CD8-positive, alpha-beta memory T cell (primary cell): ENCODE data around the gene NUP85. TPM values are rescaled to one million over a fixed set of nuclear protein-coding genes. Genes with fewer than 3 reads are reported as not detected.

Experiments
- CTCF ChIA-PET: fragments of 350-600 bp; sonication (Branson Sonifier 250); formaldehyde crosslinking; loops from one replicate; lab custom pipeline; 2021; ENCODE audit warnings: antibody characterized with exemption; lab: Charles Lee
- POLR2A ChIA-PET: fragments of 350-600 bp; sonication (Branson Sonifier 250); formaldehyde crosslinking; loops from one replicate; lab custom pipeline; 2021; ENCODE audit warnings: antibody characterized with exemption; lab: Charles Lee
- DNase-seq, 5 donors: peaks; one replicate each; pipeline versions ENCODE4 v3.0.0 to v3.0.0-alpha.2; 2020 to 2022; ENCODE audit warnings: mixed read lengths in 1 of 5
- H3K27ac ChIP-seq: one replicate; pipeline ENCODE4 v1.7.0; 2013; ENCODE audit warnings: low read depth, mild to moderate bottlenecking, low read length, moderate library complexity
- H3K27me3 ChIP-seq: 2 replicates; pipeline ENCODE4 v1.7.0; 2013; ENCODE audit warnings: low read length, mild to moderate bottlenecking; ENCODE audit not compliant: insufficient read depth, poor library complexity, severe bottlenecking
- H3K36me3 ChIP-seq: 2 replicates; pipeline ENCODE4 v1.7.0; 2013; ENCODE audit warnings: mild to moderate bottlenecking, low read length, moderate library complexity; ENCODE audit not compliant: insufficient read depth
- H3K4me1 ChIP-seq: 2 replicates; pipeline ENCODE4 v1.7.0; 2013; ENCODE audit warnings: mild to moderate bottlenecking, low read length, moderate library complexity; ENCODE audit not compliant: insufficient read depth
- H3K4me3 ChIP-seq: 2 replicates; pipeline ENCODE4 v1.7.0; 2013; ENCODE audit warnings: mild to moderate bottlenecking, low read length
- H3K9me3 ChIP-seq: 2 replicates; pipeline ENCODE4 v1.7.0; 2013; ENCODE audit warnings: mild to moderate bottlenecking, low read length
- H3K27ac Mint-ChIP-seq, 8 donors: one replicate each; pipeline ENCODE4 v1.8.0; 2020 to 2021; ENCODE audit warnings: mixed read lengths in 8 of 8, mild to moderate bottlenecking in 6 of 8, inconsistent platforms in 3 of 8, moderate library complexity in 3 of 8
- H3K27me3 Mint-ChIP-seq, 2 donors: one replicate each; pipeline ENCODE4 v1.8.0; 2020 to 2021; ENCODE audit warnings: mixed read lengths in 2 of 2, mild to moderate bottlenecking in 1 of 2, moderate library complexity in 1 of 2
- H3K36me3 Mint-ChIP-seq, 3 donors: one replicate each; pipeline ENCODE4 v1.8.0; 2020 to 2021; ENCODE audit warnings: mixed read lengths in 3 of 3, inconsistent platforms in 1 of 3, mild to moderate bottlenecking in 1 of 3
- H3K4me1 Mint-ChIP-seq, 3 donors: one replicate each; pipeline ENCODE4 v1.8.0; 2020 to 2021; ENCODE audit warnings: mixed read lengths in 3 of 3, inconsistent platforms in 1 of 3, mild to moderate bottlenecking in 1 of 3
- H3K4me3 Mint-ChIP-seq, 7 donors: one replicate each; pipeline ENCODE4 v1.8.0; 2020 to 2021; ENCODE audit warnings: mixed read lengths in 7 of 7, mild to moderate bottlenecking in 6 of 7, moderate library complexity in 4 of 7, inconsistent platforms in 2 of 7
- H3K9me3 Mint-ChIP-seq, 5 donors: one replicate each; pipeline ENCODE4 v1.8.0; 2020 to 2022; ENCODE audit warnings: mixed read lengths in 5 of 5, mild to moderate bottlenecking in 3 of 5, moderate library complexity in 2 of 5, inconsistent platforms in 1 of 5
- polyA plus RNA-seq: library from polyadenylated mRNA; unstranded; fragments of 300-500 nt; fragmentation: Illumina TruSeq; gene quantifications from one replicate; pipeline ENCODE4 v1.2.3, GENCODE V29; 2021
- total RNA-seq, 2 experiments: library from RNA; stranded (reverse); gene quantifications; one replicate each; pipeline ENCODE4 v1.2.3, GENCODE V29; 2021

NUP85 gene
- total and polyA plus RNA-seq, 3 experiments from 2014 or later, result 39.0 to 152 (median 147) TPM

DNA sequence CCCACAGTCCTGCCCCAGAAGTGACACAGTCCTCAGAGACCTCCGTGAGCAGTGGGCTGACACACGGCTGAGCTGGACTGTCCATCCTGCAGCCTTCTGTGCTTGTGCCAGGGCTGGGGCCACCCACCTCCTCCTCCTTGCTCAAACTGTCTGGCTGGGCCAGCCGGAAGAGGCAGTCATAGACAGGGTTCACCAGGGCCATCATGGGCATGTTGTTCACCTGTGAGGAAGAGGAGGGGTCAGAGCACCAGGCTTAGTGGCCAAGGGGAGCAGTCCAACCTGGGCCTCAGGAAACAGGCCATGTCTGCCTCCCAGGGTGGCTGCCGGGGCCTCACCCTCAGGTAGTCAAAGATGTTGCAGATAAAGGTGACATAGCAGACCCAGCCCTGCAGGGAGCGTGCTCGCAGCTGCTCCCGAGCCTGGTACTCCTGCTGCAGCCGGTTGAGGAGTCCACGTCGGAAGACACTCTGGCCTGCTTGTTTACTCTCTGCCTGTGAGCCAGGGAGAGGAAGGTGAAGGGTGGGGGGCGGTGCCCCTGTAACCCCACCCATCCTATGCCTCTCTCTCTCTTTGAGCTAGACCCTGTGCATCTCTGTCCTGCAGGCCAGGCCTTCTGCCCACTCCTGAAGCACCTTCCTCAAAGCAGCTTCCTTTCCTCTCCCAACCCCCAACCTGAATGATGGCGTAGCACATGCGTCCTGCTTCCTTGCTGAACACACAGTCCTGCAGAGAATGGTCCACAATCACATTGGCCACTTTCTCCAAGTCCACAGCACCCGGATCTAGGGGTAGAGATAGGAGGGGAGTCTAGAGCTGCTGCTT, 62.1 kb downstream of the NUP85 start:
- no peak overlapping the region for H3K27ac ChIP-seq
- H3K4me1 ChIP-seq, result peaks cover 22% of the 10 kb centered on the region
- no peaks in the 10 kb centered on the region for H3K9me3 ChIP-seq
- no peaks in the 10 kb centered on the region for H3K9me3 Mint-ChIP-seq
- H3K27me3 Mint-ChIP-seq, result peaks cover 0 to 3% of the 10 kb centered on the region in 2 donors
- peaks cover 15 to 33% (median 17%) of the 10 kb centered on the region in 3 donors for H3K4me1 Mint-ChIP-seq
- peak overlapping the region in 2 of 7 donors; percentile 26 to 64 for H3K4me3 Mint-ChIP-seq
- H3K4me3 ChIP-seq, result no peak overlapping the region
- H3K36me3 Mint-ChIP-seq, result peaks cover 0 to 44% (median 4%) of the 10 kb centered on the region in 3 donors
- peak in 1 of 5 donors; percentile 26 for DNase-seq
- peak overlapping the region in 1 of 8 donors; percentile 80 for H3K27ac Mint-ChIP-seq
- H3K27me3 ChIP-seq, result no peaks in the 10 kb centered on the region
- H3K36me3 ChIP-seq, result peaks cover 25% of the 10 kb centered on the region
- ChIA-PET CTCF (interaction anchor here (0.9 to 2.2 kb wide), 2 partner anchors 22 to 145 kb away, joined by 4 to 8 read pairs; partner anchors contain the start of gene SLC25A19), POLR2A (no interaction called here)

DNA sequence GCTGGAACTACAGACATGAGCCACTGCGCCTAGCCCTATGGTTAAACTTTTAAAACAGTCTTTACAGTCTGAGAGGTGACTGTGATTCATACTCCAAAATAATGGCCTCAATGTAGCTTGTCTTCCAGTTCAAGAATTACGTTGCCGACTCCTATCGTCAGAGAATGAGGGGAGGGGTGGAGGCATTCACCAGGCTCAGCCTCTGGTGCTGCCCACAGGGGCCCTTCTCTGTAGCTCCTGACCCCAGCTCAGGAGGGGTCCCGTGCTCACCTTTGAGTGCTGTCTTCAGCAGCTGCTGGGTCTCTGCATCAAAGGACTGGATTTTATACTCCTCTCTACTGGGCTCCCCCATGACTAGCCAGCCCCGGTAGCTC, 64.4 kb downstream of the NUP85 start:
- H3K4me3 ChIP-seq, result peak overlapping the region; percentile 84
- POLR2A ChIA-PET, result interaction anchor here (1.0 to 3.9 kb wide), 6 partner anchors 8 to 156 kb away, joined by 3 to 79 read pairs (median 6); partner anchors contain the start of genes GGA3, MRPS7, SLC25A19 and SUMO2

DNA sequence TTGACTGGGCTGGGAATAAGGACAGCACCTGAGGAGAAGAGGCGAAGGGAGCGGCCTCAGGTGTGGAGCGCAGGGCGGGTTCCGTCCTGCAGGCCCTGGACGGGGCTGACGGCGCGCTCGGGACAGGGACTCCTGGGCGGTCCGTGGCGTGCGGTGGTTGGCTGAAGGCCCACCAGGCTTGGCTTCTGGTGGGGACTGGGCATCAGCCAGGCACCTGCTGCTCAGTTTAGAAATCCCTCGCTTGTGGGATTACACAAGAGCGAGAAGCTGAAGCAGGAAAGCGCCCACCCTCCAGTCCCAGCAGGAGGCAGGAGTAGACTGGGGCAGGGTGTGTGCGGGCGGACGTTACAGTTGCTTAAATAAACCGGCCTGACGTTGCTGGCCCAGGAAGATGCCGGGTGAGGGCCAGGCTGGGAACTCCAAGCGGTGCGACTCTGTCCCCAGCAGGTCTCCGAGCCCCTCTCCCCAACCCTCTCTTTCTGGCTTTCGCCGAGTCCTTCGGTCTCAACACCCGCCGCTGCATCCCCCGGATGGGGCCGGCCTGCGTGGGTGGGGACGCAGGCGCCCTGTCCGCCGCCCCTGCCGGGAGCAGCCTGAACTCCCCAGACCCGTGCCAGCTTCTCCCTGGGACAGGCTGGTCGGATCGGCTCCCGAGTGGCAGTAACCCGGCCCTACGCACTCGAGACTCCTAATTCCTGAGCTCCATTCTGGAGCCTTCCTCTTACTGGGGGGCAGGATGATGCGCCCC, 64.9 kb downstream of the NUP85 start:
- Mint-ChIP-seq H3K36me3 (peaks cover 0 to 40% (median 4%) of the 10 kb centered on the region in 3 donors), H3K27me3 (peaks cover 0 to 2% of the 10 kb centered on the region in 2 donors), H3K9me3 (peaks cover 0 to 2% (median 0%) of the 10 kb centered on the region in 5 donors), H3K4me1 (peaks cover 20 to 35% (median 23%) of the 10 kb centered on the region in 3 donors), H3K4me3 (peak overlapping the region; percentile 74 to 89 (median 82)), H3K27ac (peak overlapping the region; percentile 63 to 94 (median 84))
- Histone ChIP-seq H3K27me3 (no peaks in the 10 kb centered on the region), H3K4me3 (peak overlapping the region; percentile 84), H3K36me3 (peaks cover 20% of the 10 kb centered on the region), H3K9me3 (no peaks in the 10 kb centered on the region), H3K27ac (peak overlapping the region; percentile 85), H3K4me1 (peaks cover 19% of the 10 kb centered on the region)
- peak in 3 of 5 donors; percentile 27 to 64 (median 37) for DNase-seq
- CTCF ChIA-PET, result interaction anchor here (0.6 to 4.6 kb wide), 31 partner anchors 9 to 799 kb away, joined by 3 to 76 read pairs (median 4); partner anchors contain the start of genes GGA3, GRB2, MRPL58 and MRPS7
- POLR2A ChIA-PET, result interaction anchor here (0.8 to 3.9 kb wide), 17 partner anchors 9 to 397 kb away, joined by 3 to 79 read pairs (median 5); partner anchors contain the start of genes ARMC7, FDXR, GGA3 and GRB2

More for the DNA sequence above, 64.4 kb downstream of the NUP85 start:
- Histone ChIP-seq H3K27me3 (no peaks in the 10 kb centered on the region), H3K4me1 (peaks cover 19% of the 10 kb centered on the region), H3K36me3 (peaks cover 20% of the 10 kb centered on the region), H3K9me3 (no peaks in the 10 kb centered on the region), H3K27ac (peak overlapping the region; percentile 85)
- H3K9me3 Mint-ChIP-seq, result peaks cover 0 to 2% (median 0%) of the 10 kb centered on the region in 5 donors
- DNase-seq, result no peak
- peak overlapping the region; percentile 74 to 89 (median 82) for H3K4me3 Mint-ChIP-seq
- peaks cover 0 to 2% of the 10 kb centered on the region in 2 donors for H3K27me3 Mint-ChIP-seq
- CTCF ChIA-PET, result interaction anchor here (0.8 to 4.6 kb wide), 13 partner anchors 9 to 478 kb away, joined by 3 to 76 read pairs (median 6); partner anchors contain the start of genes GGA3, MRPL58, MRPS7 and SLC25A19
- H3K27ac Mint-ChIP-seq, result peak overlapping the region; percentile 8 to 94 (median 82)
- H3K4me1 Mint-ChIP-seq, result peaks cover 20 to 35% (median 21%) of the 10 kb centered on the region in 3 donors
- H3K36me3 Mint-ChIP-seq, result peaks cover 0 to 40% (median 2%) of the 10 kb centered on the region in 3 donors

DNA sequence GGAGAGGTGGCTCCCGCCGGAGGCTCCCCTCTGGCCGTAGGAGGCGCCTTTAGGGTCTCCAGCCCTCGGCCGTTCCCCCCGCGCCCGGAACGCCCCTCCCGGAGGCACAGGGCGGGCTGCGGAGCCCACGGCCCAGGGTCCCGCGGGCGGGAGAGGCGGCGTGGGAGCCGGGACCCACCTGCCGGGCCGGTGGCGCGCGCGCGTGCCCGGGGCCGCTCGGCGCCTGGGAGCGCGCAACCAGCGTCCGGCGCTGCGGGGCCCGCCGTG, 65.4 kb downstream of the NUP85 start, which contains the start of gene MIF4GD:
MIF4GD (minus strand) TSS at position 266 of the 267 bp plus-strand sequence. CDS start 1,036 bp downstream, outside the sequence.
- Mint-ChIP-seq H3K4me1 (peaks cover 20 to 35% (median 23%) of the 10 kb centered on the region in 3 donors), H3K27me3 (peaks cover 0 to 2% of the 10 kb centered on the region in 2 donors), H3K9me3 (peaks cover 0 to 2% (median 0%) of the 10 kb centered on the region in 5 donors), H3K27ac (peak within 1 kb of the TSS; percentile 84 to 94 (median 92)), H3K36me3 (peaks cover 0 to 36% (median 5%) of the 10 kb centered on the region in 3 donors), H3K4me3 (peak within 1 kb of the TSS; percentile 77 to 92 (median 84))
- Histone ChIP-seq H3K9me3 (no peaks in the 10 kb centered on the region), H3K4me3 (peak within 1 kb of the TSS; percentile 84), H3K4me1 (peaks cover 19% of the 10 kb centered on the region), H3K27ac (peak within 1 kb of the TSS; percentile 89), H3K27me3 (no peaks in the 10 kb centered on the region), H3K36me3 (peaks cover 15% of the 10 kb centered on the region)
- POLR2A ChIA-PET, result interaction anchor here (0.6 to 3.9 kb wide), 19 partner anchors 9 to 398 kb away, joined by 3 to 79 read pairs (median 4); partner anchors contain the start of genes ARMC7, FDXR, GGA3 and GRB2
- no peak for DNase-seq
- CTCF ChIA-PET, result interaction anchor here (0.6 to 4.6 kb wide), 29 partner anchors 10 to 799 kb away, joined by 3 to 76 read pairs (median 4); partner anchors contain the start of genes GGA3, GRB2, MRPL58 and MRPS7

DNA sequence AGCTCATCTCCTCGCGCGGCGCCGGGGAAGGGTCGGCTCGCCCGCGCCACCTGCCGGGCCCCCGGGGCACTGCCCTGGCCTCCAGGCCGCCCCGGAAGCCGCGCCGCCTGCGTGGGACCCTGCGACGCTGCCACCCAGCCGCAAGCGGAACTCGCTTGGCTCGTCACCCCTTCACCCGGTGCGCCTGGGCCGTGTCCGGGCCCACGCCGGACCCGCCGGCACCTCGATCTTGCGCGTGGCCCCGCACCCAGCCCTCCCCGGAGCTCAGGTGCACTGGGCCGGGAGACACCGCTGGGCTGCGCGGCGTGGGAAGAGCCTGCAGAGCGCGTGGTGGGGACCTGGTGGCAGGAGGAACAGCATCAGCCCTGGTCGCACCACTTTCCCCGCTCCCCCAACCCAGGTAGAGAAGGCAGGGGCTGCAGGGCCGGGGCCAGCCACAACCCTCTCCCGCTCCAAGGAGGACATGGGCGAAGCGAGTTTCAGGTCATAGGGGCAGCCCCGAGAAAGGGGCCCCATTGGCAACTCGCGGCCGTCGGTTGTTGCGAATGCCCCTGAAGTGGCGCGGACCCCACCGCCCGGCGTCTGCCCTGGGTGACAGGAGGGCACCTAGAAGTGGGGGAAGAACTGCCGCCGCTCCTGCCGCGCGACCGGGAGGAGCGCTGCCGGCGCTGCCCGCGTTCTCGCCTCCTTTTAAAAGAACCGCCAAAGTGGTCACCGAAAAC, 65.9 kb downstream of the NUP85 start:
- peak; percentile 83 to 92 (median 90) for DNase-seq
- H3K27ac ChIP-seq, result peak overlapping the region; percentile 89
- H3K4me3 ChIP-seq, result peak overlapping the region; percentile 72
- Mint-ChIP-seq H3K27ac (peak overlapping the region; percentile 72 to 94 (median 90)), H3K36me3 (peaks cover 0 to 31% (median 5%) of the 10 kb centered on the region in 3 donors), H3K4me3 (peak overlapping the region; percentile 77 to 92 (median 83)), H3K9me3 (peaks cover 0 to 2% (median 0%) of the 10 kb centered on the region in 5 donors), H3K27me3 (peaks cover 0 to 1% of the 10 kb centered on the region in 2 donors), H3K4me1 (peaks cover 20 to 35% (median 23%) of the 10 kb centered on the region in 3 donors)
- no peaks in the 10 kb centered on the region for H3K27me3 ChIP-seq
- peaks cover 19% of the 10 kb centered on the region for H3K4me1 ChIP-seq
- H3K36me3 ChIP-seq, result peaks cover 10% of the 10 kb centered on the region
- H3K9me3 ChIP-seq, result no peaks in the 10 kb centered on the region
- POLR2A ChIA-PET, result interaction anchor here (0.5 to 3.9 kb wide), 19 partner anchors 10 to 398 kb away, joined by 3 to 79 read pairs (median 4); partner anchors contain the start of genes ARMC7, FDXR, GGA3 and GRB2
- CTCF ChIA-PET, result interaction anchor here (0.6 to 4.6 kb wide), 29 partner anchors 10 to 798 kb away, joined by 3 to 76 read pairs (median 4); partner anchors contain the start of genes GGA3, GRB2, MRPL58 and MRPS7

GRCh38 chr17:75271955-75272847, 66.7 kb downstream of the NUP85 start:
- peaks cover 19% of the 10 kb centered on the region for H3K4me1 ChIP-seq
- peaks cover 20 to 35% (median 23%) of the 10 kb centered on the region in 3 donors for H3K4me1 Mint-ChIP-seq

More at GRCh38 chr17:75271955-75272847, 66.7 kb downstream of the NUP85 start:
- Mint-ChIP-seq H3K9me3 (peaks cover 0 to 2% (median 0%) of the 10 kb centered on the region in 5 donors), H3K27ac (peak overlapping the region; percentile 72 to 94 (median 90)), H3K27me3 (no peaks in the 10 kb centered on the region), H3K36me3 (peaks cover 0 to 23% (median 5%) of the 10 kb centered on the region in 3 donors), H3K4me3 (peak overlapping the region; percentile 77 to 92 (median 83))
- H3K36me3 ChIP-seq, result peaks cover 3% of the 10 kb centered on the region
- H3K27me3 ChIP-seq, result no peaks in the 10 kb centered on the region
- peak in 1 of 5 donors; percentile 47 for DNase-seq
- CTCF ChIA-PET, result interaction anchor here (1.0 to 4.6 kb wide), 7 partner anchors 9 to 158 kb away, joined by 3 to 76 read pairs (median 14); partner anchors contain the start of genes GGA3, MRPS7 and SLC25A19
- POLR2A ChIA-PET, result interaction anchor here (0.5 to 3.9 kb wide), 5 partner anchors 11 to 303 kb away, joined by 3 to 79 read pairs (median 3); partner anchors contain the start of genes GGA3, MRPS7, NT5C and SLC25A19
- H3K9me3 ChIP-seq, result no peaks in the 10 kb centered on the region
- peak overlapping the region; percentile 89 for H3K27ac ChIP-seq
- peak overlapping the region; percentile 72 for H3K4me3 ChIP-seq
